Spleen (tissue), 10 donors: ENCODE results near the gene CYSLTR1. TPM values are rescaled to one million over a fixed set of nuclear protein-coding genes. Genes with fewer than 3 reads are reported as not detected.

Experiments used
- polyA plus RNA-seq, 3 donors: library from polyadenylated mRNA; stranded (reverse); fragments of 200-250 nt; gene quantifications; one replicate each; pipeline ENCODE4 v1.2.1, GENCODE V29; 2013
- total RNA-seq, 7 donors: library from RNA; depleted of rRNA in 3 of 7; stranded (reverse); fragments of >200 nt in 3 of 7; fragmentation: NEBNext Ultra II Directional in 4 of 7; extraction: Animal tissue kit (Norgen Biotek cat#: 25700) in 4 of 7; gene quantifications; one replicate each; pipeline versions ENCODE4 v1.1.0 to v1.2.1, GENCODE V29; 2016 to 2021
- donor health status: healthy with polysubstance abuse.
- donor health status: DM: no; HTN: no; CAD: no; lungs with moderate emphysema.
- donor health status: DM: no; HTN: no; CAD: no.
- donor health status: Bipolar disorder and iron deficiency.
- donor health status: healthy.
- donor health status: DM: no; HTN: no; CAD: no.
- donor health status: DM: yes; HTN: yes; CAD: no.

Gene CYSLTR1
- total and polyA plus RNA-seq, 10 donors, result 10.5 to 31.5 (median 16.3) TPM

Other genes starting within 250 kb of the CYSLTR1 start
- 100 to 1,000 TPM; 141 to 355 (median 253) TPM for gene PGK1, start 223.4 kb downstream of the CYSLTR1 start, total RNA-seq
- gene PGK1, start 223.4 kb downstream of the CYSLTR1 start, polyA plus RNA-seq, result 100 to 1,000 TPM in 2 of 3 donors, 10 to 100 TPM in 1; 69.9 to 142 (median 114) TPM
- gene TAF9B, start 188.0 kb downstream of the CYSLTR1 start, total RNA-seq, result 10 to 100 TPM in 6 of 7 donors, 1 to 10 TPM in 1; 9.8 to 16.0 (median 13.8) TPM
- gene TAF9B, start 188.0 kb downstream of the CYSLTR1 start, polyA plus RNA-seq, result 1 to 10 TPM; 7.0 to 9.9 (median 7.4) TPM